HEK293T (cell line): Measurements from ENCODE around the gene LRRC10.

ENCODE experiments used
- CTCF ChIA-PET: fragments of 350-600 bp; formaldehyde crosslinking; extraction: SDS; loops from one replicate; lab custom pipeline; 2021; ENCODE audit warnings: antibody characterized with exemption, inconsistent platforms; lab: Yijun Ruan, JAX
- POLR2A ChIA-PET: fragments of 350-600 bp; formaldehyde crosslinking; extraction: SDS; loops from one replicate; lab custom pipeline; 2020; ENCODE audit warnings: antibody characterized with exemption, inconsistent platforms; lab: Yijun Ruan, JAX
- DNase-seq: peaks from one replicate; pipeline ENCODE4 v3.0.0; 2012; ENCODE audit warnings: mixed read lengths; ENCODE audit errors: extremely low spot score
- ARNT ChIP-seq: fragments of 450-650 bp; IDR thresholded peaks from 2 replicates; pipeline ENCODE4 v1.6.1; 2017; ENCODE audit warnings: mild to moderate bottlenecking
- BHLHE40 ChIP-seq: fragments of 450-650 bp; IDR thresholded peaks from 2 replicates; pipeline ENCODE4 v1.6.1; 2016; ENCODE audit warnings: mild to moderate bottlenecking, moderate library complexity, borderline replicate concordance
- CTBP1 ChIP-seq: fragments of 450-650 bp; IDR thresholded peaks from 2 replicates; pipeline ENCODE4 v1.6.1; 2016; ENCODE audit warnings: borderline replicate concordance
- ELF4 ChIP-seq: fragments of 450-650 bp; IDR thresholded peaks from 2 replicates; pipeline ENCODE4 v1.6.1; 2017; ENCODE audit warnings: antibody characterized with exemption
- FOXA1 ChIP-seq: fragments of 450-650 bp; IDR thresholded peaks from 2 replicates; pipeline ENCODE4 v1.6.1; 2016; ENCODE audit warnings: mild to moderate bottlenecking
- FOXK2 ChIP-seq: fragments of 450-650 bp; IDR thresholded peaks from 2 replicates; pipeline ENCODE4 v1.6.1; 2016; ENCODE audit warnings: mild to moderate bottlenecking
- FOXM1 ChIP-seq: fragments of 450-650 bp; IDR thresholded peaks from 2 replicates; pipeline ENCODE4 v1.6.1; 2017; ENCODE audit warnings: mild to moderate bottlenecking, borderline replicate concordance
- HDGF ChIP-seq: fragments of 450-650 bp; IDR thresholded peaks from 2 replicates; pipeline ENCODE4 v1.6.1; 2017; ENCODE audit warnings: antibody characterized with exemption, borderline replicate concordance
- L3MBTL2 ChIP-seq: fragments of 450-650 bp; conservative IDR thresholded peaks from 2 replicates; pipeline ENCODE4 v1.6.1; 2016; ENCODE audit warnings: mild to moderate bottlenecking
- LEF1 ChIP-seq: fragments of 450-650 bp; IDR thresholded peaks from 2 replicates; pipeline ENCODE4 v1.6.1; 2017; ENCODE audit warnings: mild to moderate bottlenecking, borderline replicate concordance
- NFRKB ChIP-seq: fragments of 450-650 bp; IDR thresholded peaks from 2 replicates; pipeline ENCODE4 v1.6.1; 2016; ENCODE audit warnings: mild to moderate bottlenecking, moderate library complexity
- SP1 ChIP-seq: fragments of 450-650 bp; IDR thresholded peaks from 2 replicates; pipeline ENCODE4 v1.6.1; 2017
- SUZ12 ChIP-seq: fragments of 450-650 bp; IDR thresholded peaks from 2 replicates; pipeline ENCODE4 v1.6.1; 2016; ENCODE audit warnings: mild to moderate bottlenecking
- TARDBP ChIP-seq: fragments of 450-650 bp; IDR thresholded peaks from 2 replicates; pipeline ENCODE4 v1.6.1; 2016
- ZNF384 ChIP-seq: fragments of 450-650 bp; IDR thresholded peaks from 2 replicates; pipeline ENCODE4 v1.6.1; 2016
- TF ChIP-seq, protein P1 (sequence below): fragments of 450-650 bp; IDR thresholded peaks from 2 replicates; pipeline ENCODE4 v1.6.1; 2016

LRRC10 gene

DNA sequence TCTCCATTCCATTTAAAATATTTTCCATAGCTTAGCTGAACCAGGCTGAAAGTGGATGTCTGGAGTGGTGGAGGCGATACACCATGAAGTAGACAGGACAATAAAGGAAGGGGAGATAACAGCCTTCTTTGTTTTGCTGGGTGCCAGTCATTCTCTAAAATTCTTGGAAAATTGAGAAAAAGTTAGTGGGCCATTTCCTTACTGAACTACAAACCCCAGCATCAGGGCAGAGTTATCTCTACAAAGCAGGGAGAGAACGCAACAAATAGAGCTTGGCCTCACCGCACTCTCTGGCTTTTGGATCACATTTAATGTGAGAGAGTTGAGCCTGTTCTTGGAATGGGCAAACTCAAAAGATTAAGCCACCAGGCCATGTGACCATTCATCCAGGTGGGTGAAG, 41.2 kb upstream of the LRRC10 start:
- TF ChIP-seq TARDBP (no peak), SP1 (no peak), CTBP1 (no peak), SUZ12 (no peak), FOXA1 (no peak), ZNF384 (no peak), HDGF (no peak), L3MBTL2 (no peak), LEF1 (no peak), FOXK2 (no peak), ARNT (no peak), BHLHE40 (no peak), NFRKB (no peak), FOXM1 (no peak), ELF4 (no peak)
- TF ChIP-seq, protein P1, sequence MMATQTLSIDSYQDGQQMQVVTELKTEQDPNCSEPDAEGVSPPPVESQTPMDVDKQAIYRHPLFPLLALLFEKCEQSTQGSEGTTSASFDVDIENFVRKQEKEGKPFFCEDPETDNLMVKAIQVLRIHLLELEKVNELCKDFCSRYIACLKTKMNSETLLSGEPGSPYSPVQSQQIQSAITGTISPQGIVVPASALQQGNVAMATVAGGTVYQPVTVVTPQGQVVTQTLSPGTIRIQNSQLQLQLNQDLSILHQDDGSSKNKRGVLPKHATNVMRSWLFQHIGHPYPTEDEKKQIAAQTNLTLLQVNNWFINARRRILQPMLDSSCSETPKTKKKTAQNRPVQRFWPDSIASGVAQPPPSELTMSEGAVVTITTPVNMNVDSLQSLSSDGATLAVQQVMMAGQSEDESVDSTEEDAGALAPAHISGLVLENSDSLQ: no peak
- DNase-seq: no peak
- CTCF ChIA-PET: interaction anchor here (2.2 kb wide), 1 partner anchor 13 kb away, joined by 12 read pairs; no protein-coding TSS in a partner anchor
- POLR2A ChIA-PET: no interaction called here

DNA sequence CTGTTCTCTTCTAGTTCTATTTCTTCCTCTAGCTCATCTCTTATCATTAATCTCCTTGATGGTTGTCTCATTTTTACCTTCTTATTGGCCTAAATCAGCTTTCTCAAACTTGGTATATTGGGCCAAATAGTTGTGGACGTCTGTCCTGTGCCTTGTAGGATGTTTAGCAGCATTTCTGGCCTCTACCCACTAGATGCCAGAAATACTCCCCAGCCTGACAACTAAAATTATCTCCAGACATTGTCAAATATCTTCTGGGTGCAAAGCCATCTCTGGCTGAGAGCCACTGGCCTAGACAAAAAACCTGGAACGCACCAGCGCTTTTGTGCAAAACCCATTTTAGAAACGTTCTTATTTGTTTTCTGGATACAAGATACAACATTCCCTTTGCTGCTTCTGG, 38.8 kb upstream of the LRRC10 start:
- no peak for DNase-seq
- POLR2A ChIA-PET: no interaction called here
- no peak for TF ChIP-seq L3MBTL2
- TF ChIP-seq FOXA1: no peak
- TF ChIP-seq, protein P1: no peak
- no peak for TF ChIP-seq SUZ12
- TF ChIP-seq CTBP1: no peak
- TF ChIP-seq ELF4: no peak
- no peak for TF ChIP-seq SP1
- no peak for TF ChIP-seq FOXM1
- TF ChIP-seq ARNT: no peak
- CTCF ChIA-PET: interaction anchor here (2.0 kb wide), 1 partner anchor 10 kb away, joined by 8 read pairs; no protein-coding TSS in a partner anchor

DNA sequence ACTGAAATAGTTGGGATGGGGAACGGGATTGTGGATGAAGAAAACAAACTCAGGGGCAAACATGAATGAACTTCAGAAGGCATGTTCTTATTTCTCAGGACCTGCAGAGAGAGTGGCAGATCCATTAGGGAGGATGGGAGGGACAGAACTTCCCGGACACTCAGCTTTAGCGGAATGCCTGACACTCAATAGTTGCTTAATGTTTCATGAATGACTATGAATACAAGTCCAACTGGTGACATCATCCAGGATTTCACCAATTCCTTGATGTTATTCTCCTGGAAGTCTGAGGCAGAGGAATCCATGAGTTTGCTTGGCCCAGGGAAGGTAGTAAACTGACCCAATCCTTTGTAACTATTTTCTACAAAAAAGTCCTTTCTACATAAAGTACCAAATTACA, 37.8 kb upstream of the LRRC10 start:
- POLR2A ChIA-PET: no interaction called here
- DNase-seq: no peak
- TF ChIP-seq ARNT (no peak), ELF4 (no peak), HDGF (no peak), SP1 (no peak), BHLHE40 (no peak), FOXM1 (no peak), TARDBP (no peak), FOXA1 (no peak), CTBP1 (no peak), L3MBTL2 (no peak), LEF1 (no peak), ZNF384 (no peak), SUZ12 (no peak), FOXK2 (no peak)
- TF ChIP-seq, protein P1: no peak
- CTCF ChIA-PET: interaction anchor here (2.0 kb wide), 1 partner anchor 9 kb away, joined by 8 read pairs; no protein-coding TSS in a partner anchor

DNA sequence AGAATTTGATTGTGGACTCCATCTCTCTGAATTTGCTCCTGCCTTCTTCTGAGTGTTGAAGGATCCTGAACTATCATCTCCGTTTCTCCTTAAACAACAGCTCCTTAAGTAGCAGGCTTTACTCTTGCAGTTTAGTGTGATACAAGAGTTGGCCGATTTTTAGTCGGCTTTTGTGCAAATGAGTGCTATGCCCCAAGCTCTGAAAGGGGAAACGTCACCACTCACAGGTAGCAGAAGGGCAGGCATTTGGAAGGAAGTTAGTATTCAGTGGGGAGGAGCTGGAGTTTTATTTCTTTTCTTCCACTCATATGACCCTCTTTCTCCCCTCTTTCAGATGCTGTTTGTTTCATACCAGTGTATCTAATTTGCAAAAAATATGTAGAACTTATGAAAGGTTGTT, 36.5 kb upstream of the LRRC10 start:
- CTCF ChIA-PET: interaction anchor here (0.6 kb wide), 1 partner anchor 270 kb away, joined by 4 read pairs; no protein-coding TSS in a partner anchor
- no peak for TF ChIP-seq TARDBP
- TF ChIP-seq L3MBTL2: no peak
- TF ChIP-seq LEF1: no peak
- TF ChIP-seq CTBP1: no peak
- no peak for TF ChIP-seq FOXM1
- no peak for TF ChIP-seq ELF4
- TF ChIP-seq ARNT: no peak
- no peak for TF ChIP-seq HDGF
- TF ChIP-seq FOXA1: no peak
- POLR2A ChIA-PET: no interaction called here
- no peak for DNase-seq

DNA sequence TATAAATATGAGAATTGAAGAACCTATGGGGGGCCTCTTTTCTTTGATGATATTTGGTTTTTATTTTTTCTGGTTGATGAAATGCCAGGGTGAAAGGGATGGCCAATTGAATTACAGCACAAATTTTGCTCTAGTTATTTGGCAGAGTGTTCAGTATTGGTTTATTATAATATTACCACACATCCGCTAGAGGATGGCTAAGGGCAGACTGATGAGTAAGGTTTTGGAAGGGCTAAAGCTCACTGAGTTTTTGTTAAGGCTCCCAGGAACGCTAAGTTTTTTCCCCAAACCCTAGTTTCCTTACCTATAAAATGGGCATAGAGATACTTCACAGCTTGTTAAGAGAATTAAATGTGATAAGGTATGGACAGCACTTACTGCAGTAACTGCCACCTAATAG, 34.3 kb upstream of the LRRC10 start:
- DNase-seq: no peak
- POLR2A ChIA-PET: no interaction called here
- CTCF ChIA-PET: no interaction called here
- TF ChIP-seq FOXM1: no peak

DNA sequence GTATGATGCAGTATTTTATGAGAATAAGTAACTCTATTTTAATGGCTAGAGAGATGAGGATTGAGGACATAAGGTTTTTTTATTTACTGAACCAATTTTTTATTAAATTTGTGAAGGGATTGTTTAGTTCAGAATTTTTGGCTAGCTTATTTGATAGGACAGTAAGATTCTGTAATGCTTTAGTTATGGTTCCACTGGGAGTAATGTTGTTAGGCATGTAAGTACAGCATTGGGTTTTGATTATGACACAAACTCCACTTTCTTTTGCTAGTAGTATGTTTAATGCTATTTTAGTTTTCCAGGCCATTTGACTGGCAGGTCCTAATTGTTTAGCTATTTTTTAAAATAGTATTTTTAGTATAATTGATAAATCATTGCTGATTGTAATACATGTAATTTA, 33.8 kb upstream of the LRRC10 start:
- TF ChIP-seq L3MBTL2: no peak
- no peak for TF ChIP-seq NFRKB
- no peak for TF ChIP-seq HDGF
- no peak for TF ChIP-seq BHLHE40
- no peak for TF ChIP-seq ARNT
- TF ChIP-seq FOXA1: no peak
- no peak for TF ChIP-seq FOXK2
- no peak for TF ChIP-seq SUZ12
- TF ChIP-seq, protein P1: no peak
- TF ChIP-seq CTBP1: no peak
- POLR2A ChIA-PET: no interaction called here
- no peak for DNase-seq
- CTCF ChIA-PET: interaction anchor here (0.6 to 1.0 kb wide), 2 partner anchors 13 to 22 kb away, joined by 3 to 4 read pairs; no protein-coding TSS in a partner anchor
